Loucy (cell line): Measurements from ENCODE around the gene CRNN.

Experiments used
- EZH2phosphoT487 ChIP-seq: fragments of 200-600 bp; IDR thresholded peaks from 2 replicates; pipeline ENCODE4 v1.6.1; 2018; ENCODE audit warnings: antibody characterized with exemption, mild to moderate bottlenecking, moderate library complexity, borderline replicate concordance
- TF ChIP-seq, protein P1 (sequence below): fragments of 200-600 bp; sonication (generic); conservative IDR thresholded peaks from 2 replicates; pipeline ENCODE4 v1.5.1; 2014; ENCODE audit warnings: mild to moderate bottlenecking, antibody characterized with exemption, low read length

DNA sequence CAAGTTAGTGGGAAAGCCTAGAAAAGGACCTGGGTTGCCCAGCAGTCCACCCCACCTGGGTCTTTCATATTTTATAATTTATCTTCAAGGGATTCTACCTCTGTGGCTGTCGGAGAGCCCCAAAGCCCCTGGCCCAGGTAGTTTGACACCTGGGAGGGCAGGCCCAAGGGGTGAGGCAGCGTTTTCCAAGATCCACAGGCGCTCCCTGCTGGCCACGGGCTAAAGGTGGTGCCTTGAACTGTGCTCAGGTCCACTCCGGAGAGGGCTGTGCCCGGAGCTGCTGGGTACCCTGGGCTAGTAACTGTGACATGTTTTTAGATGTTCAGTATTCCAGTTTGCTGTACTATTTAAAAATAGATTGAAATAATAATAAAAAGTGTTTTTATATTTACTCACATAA, 37.2 kb upstream of the CRNN start:
- TF ChIP-seq, protein P1, sequence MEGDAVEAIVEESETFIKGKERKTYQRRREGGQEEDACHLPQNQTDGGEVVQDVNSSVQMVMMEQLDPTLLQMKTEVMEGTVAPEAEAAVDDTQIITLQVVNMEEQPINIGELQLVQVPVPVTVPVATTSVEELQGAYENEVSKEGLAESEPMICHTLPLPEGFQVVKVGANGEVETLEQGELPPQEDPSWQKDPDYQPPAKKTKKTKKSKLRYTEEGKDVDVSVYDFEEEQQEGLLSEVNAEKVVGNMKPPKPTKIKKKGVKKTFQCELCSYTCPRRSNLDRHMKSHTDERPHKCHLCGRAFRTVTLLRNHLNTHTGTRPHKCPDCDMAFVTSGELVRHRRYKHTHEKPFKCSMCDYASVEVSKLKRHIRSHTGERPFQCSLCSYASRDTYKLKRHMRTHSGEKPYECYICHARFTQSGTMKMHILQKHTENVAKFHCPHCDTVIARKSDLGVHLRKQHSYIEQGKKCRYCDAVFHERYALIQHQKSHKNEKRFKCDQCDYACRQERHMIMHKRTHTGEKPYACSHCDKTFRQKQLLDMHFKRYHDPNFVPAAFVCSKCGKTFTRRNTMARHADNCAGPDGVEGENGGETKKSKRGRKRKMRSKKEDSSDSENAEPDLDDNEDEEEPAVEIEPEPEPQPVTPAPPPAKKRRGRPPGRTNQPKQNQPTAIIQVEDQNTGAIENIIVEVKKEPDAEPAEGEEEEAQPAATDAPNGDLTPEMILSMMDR = no peak
- TF ChIP-seq EZH2phosphoT487 = no peak
